IPS-18c (cell line): ENCODE measurements around the gene ARL6IP4.
"Not testable (repeated sequence)": the region's sequence is repeated elsewhere in the genome, so short reads cannot be mapped to it uniquely, and the experiment has no call there.

Source experiments
- H3K4me3 ChIP-seq: 2 replicates; pipeline ENCODE4 v1.7.0; 2013; ENCODE audit warnings: low read depth, mild to moderate bottlenecking, low read length, moderate library complexity; ENCODE audit not compliant: insufficient read depth
- H3K9me3 ChIP-seq: one replicate; pipeline ENCODE4 v1.6.1; 2013; ENCODE audit warnings: mild to moderate bottlenecking, low read length, moderate library complexity; ENCODE audit not compliant: control insufficient read depth, insufficient read depth

ARL6IP4 gene

DNA sequence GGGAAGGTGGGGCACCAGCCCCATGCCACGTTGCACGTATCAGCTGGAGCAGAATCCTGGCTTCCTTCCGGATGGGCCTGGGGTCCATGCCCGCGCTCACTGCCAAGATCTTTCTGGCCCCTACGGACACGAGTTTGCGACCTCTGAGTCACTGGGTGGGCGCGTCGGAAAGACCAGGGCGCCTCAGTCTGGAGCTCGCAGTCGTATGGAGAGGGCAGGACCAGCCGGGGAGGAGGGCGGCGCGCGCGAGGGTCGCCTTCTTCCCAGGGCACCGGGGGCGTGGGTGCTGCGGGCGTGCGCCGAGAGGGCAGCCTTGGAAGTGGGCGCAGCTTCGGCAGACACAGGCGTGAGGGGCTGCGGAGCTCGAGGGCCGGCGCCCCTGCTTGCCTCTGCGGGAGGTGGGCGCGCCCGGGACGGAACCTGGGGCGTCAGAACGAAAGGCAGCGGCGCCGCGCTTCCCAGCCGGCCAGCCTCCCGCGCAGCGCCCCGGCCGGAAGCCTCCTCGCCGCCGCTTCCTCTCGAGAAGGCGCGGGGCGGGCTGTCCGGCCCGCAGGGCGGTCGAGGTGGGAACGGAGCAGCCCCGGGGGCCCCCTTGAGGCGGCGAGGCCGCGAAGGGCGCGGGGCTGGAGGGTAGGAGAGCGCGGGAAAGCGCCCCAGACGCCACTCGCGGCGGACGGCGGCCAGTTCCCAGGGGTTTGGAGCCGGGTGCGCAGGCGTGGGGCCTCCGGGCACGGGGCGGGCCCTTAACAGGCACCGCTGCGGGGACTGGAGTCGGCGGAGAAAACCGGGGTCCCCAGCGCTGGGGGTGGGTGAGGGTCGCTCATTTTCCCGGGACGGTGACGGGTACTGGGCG is at the start of gene ARL6IP4:
ARL6IP4 (plus strand) TSS at position 499 of the 853 bp plus-strand sequence. CDS start 459 bp downstream, outside the sequence.
- Histone ChIP-seq H3K4me3 (peak within 1 kb of the TSS; percentile 93), H3K9me3 (no peaks in the 10 kb centered on the region)

DNA sequence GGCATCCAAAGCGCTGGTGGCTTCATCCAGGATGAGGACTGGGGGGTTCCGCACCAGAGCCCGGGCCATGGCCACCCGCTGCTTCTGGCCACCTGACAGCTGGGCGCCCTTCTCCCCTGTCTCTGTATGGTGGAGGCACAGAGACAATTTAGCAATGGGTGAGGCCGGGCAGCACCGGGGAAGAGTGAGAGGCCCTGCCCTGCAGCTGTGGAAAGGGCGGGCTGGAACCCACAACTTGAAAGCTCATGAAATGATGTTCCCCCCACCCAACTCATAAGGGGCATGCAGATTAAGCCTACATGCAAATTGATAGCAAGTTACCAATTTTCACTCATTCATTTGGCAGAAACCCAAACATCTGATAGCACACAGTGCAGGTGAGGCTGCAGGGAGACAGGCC is 48.3 kb upstream of the ARL6IP4 start:
- no peak overlapping the region for H3K4me3 ChIP-seq

DNA sequence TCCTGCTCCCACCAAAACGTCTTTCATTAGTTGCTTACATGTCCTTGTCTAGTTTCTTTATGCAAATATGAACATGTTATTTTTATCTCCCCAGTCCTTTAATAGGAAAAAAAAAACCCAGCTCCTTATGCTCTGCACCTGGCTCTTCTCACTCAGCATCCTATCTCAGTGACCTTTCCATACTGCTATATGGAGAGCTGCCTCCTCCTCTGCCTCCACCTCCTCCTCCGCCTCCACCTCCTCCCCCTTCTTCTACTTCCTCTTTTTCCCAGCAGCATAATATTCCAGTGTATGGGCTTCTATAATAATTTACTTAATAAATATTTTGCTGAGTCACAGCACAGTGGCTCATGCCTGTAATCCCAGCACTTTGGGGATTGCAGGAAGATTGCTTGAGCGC is 45.8 kb upstream of the ARL6IP4 start:
- Histone ChIP-seq H3K4me3 (no peak overlapping the region), H3K9me3 (no peaks in the 10 kb centered on the region)

More for the DNA sequence above, 48.3 kb upstream of the ARL6IP4 start:
- H3K9me3 ChIP-seq, result no peaks in the 10 kb centered on the region

DNA sequence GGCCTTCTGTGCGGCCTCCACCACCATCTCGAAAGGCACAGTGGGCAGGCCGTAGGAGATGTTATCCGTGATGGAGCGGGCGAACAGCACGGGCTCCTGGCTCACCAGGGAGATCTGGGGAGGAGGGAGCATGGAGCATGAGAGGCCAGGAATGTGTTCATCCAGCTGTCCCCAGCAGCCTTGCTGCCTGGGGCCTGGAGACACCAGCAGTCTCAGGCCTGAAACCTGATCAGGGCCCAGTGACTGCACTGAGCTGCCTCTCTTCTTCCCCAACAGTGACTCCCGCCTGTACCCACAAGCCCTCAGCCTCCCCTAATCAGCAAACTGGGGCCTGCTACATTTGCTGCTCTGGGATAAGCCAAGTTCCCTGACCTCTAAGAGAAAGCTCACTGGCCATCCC is 45.2 kb upstream of the ARL6IP4 start:
- H3K9me3 ChIP-seq, result no peaks in the 10 kb centered on the region

DNA sequence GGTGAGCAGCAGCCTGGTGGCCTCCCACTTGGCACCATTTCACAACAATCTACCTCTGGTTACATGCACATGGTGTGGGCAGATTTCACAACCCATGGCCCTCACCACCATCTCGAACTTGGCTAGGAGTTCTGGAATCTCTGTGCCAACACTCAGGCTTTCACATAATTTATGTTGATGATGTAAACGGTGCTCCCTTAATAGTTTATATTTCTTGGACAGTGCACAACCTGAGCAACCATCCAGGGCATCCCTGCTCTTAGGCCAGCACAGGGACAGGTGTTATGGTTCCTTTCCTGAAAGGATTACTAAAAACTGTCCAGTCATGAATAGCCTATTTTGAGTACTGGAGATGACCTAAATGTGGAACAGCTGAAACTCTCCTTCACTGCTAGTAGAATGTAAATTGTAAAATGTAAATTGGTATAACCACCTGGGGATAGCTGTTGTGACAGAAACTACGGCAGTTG is 42.8 kb upstream of the ARL6IP4 start:
- Histone ChIP-seq H3K4me3 (no peak overlapping the region), H3K9me3 (no peaks in the 10 kb centered on the region)

More for the DNA sequence above, 45.2 kb upstream of the ARL6IP4 start:
- H3K4me3 ChIP-seq, result no peak overlapping the region

DNA sequence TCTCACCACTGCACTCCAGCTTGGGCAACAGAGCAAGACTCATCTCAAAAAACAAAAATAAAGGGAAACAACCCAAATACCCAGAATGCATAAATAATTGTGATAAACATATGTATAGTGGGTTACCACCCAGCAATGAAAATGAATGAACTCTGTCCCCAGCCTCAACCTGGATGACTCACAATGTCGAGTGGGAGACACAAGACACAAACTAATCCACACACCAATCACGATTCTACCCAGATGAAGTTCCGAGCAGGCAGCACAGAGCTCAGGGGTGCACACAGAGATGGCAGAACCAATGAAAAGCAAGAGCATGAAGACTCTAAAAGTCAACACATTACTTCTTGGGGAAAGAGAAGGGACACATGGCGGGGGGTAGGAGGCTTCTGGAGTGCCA is 41.4 kb upstream of the ARL6IP4 start:
- H3K9me3 ChIP-seq, result no peaks in the 10 kb centered on the region
- H3K4me3 ChIP-seq, result no peak overlapping the region

DNA sequence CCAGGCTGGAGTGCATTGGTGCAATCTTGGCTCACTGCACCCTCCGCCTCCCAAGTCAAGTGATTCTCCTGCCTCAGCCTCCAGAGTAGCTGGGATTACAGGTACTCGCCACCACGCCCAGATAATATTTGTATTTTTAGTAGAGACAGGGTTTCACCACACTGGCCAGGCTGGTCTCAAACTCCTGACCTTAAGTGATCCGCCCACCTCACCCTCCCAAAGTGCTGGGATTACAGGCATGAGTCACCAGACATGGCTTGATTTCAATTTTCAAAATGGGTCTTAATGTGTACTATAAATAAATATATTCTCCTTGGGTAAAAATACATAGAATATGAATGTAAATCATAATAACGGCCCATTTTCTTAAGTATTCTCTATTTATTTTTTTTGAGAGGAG is 39.1 kb upstream of the ARL6IP4 start:
- not testable (repeated sequence) for H3K4me3 ChIP-seq, H3K9me3 ChIP-seq

DNA sequence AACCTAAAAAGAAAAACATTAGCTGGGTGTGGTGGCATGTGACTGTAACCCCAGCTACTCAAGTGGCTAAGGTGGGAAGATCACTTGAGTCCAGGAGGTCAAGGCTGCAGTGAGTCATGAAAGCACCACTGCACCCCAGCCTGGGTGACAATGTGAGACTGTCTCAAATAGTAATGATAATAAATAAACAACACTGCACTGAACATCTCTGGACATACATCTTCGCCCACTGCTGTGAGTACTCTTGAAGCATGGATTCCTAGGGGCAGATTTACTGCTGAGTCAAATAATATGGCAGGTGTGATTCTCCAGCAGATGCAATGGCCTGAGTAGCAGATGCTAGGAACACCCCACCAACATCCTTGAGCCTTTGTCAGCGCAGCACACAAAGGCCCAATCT is 37.8 kb upstream of the ARL6IP4 start:
- Histone ChIP-seq H3K9me3 (no peaks in the 10 kb centered on the region), H3K4me3 (no peak overlapping the region)

DNA sequence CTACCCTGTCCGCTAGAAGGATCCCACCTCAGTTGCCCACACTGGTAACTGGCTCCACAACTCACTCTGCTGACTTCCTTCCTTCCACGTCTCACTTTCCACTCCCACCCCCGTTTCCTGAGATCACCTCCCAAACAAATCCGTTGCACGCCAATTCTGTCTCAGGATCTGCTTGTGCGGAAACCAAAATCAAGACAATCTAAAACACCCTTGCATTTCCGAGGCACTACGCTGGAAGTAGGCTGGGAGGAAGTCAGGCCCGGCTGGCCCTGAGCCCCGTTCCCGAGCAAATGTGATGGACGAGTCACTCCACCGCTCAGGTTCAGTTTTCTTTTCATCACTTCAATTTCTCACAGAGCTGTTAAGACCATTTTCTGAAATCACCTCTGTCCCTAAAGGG is 37.3 kb upstream of the ARL6IP4 start:
- H3K9me3 ChIP-seq, result no peaks in the 10 kb centered on the region
- no peak overlapping the region for H3K4me3 ChIP-seq

DNA sequence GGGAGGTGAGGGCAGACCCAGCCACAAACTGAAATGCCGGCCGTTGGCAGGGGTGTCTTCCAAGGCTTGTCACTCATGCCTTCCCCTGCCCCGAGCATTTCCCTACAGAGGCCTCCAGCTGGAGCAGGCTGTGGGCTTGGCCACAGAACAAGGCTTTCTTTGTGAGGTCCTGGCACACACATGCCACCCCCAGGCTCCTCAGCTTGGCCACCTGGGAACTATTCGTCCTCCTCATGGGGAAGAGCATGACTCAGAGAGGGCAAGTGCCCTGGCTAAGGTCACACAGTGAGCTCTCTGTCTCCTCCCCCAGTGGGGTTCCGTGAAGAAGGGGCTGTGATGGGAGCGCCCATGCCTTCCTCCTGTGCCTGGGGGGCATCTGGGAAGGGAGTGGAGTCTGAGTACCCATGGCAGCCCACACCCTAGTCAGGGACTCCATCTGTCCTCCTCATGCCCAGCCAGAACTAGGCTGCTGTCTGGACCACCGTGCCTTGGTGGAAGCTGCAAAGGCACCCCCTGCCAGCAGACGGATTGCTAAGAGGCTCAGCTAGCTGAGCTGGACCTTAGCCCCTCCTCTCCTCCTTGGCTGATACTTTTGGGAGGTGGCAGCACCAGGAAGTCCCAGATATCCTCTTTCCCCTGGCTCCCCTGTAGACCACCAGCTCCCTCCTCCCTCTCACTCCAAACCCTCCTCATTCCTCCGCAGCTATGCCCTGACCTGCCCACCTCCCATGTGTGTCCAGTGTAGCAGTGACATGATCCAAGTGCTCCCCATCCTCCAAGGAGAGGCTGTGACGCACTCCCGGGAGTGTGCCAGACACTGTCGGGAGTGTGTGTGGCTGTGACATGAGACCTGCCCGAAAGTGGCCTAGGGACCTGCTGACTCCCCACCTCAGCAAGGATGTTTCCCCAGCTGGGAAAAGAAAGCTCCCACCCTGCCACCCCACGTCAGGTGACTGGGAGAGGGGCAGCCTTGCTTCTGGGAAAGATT is 35.6 kb upstream of the ARL6IP4 start:
- Histone ChIP-seq H3K9me3 (no peaks in the 10 kb centered on the region), H3K4me3 (no peak overlapping the region)

DNA sequence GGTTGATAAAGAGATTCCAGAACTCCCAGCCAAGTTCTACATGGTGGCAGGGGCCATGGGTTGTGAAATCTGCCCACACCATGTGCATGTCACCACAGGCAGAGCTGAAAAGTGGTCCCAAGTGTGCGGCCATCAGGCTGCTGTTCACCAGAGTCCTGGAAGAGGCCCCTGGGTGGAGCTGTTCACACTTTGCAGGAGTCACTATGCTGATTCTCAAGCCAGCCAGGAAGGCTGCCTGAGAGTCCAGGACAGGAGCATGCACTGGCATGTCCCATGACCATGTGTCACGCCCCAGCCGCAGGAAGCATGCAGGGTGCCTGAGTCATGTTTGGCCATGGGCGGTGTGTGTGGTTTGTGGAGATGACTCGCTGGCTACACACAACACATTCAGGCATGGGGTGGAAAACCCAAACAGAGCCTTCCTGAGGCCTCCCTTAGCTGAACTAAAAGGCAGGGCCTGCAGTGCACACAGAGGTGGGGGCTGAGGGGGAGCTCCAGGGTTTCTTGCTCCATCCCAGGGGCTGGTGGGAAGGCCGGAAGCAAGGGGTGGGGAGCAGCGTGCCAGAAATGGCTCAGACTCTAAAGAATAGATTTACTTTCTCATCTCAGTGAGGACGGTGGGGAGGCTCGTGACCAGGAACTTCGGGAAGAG is 33.7 kb upstream of the ARL6IP4 start:
- no peak overlapping the region for H3K4me3 ChIP-seq
- no peaks in the 10 kb centered on the region for H3K9me3 ChIP-seq

DNA sequence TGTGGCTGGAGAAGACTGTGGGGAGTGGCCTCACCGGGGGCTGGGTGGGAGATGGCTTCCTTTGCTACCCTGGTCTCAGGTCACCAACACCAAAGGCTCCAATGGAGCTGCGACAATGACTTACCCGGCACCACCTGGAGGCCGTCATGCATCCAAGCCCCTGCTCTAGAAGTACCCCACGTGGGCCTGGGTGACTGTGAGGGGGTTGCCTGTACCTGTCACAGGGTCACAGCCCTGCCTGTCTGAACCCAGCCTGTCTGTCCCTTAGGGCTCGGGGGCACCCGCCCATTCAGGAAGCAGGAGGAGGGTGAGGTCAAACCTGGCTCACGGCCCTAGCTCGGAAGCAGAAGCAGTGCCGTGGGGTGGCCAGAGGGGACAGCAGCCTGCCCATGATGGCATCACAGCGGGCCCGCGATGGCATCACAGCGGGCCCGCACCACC is 33.1 kb upstream of the ARL6IP4 start:
- H3K4me3 ChIP-seq, result no peak overlapping the region
- no peaks in the 10 kb centered on the region for H3K9me3 ChIP-seq

DNA sequence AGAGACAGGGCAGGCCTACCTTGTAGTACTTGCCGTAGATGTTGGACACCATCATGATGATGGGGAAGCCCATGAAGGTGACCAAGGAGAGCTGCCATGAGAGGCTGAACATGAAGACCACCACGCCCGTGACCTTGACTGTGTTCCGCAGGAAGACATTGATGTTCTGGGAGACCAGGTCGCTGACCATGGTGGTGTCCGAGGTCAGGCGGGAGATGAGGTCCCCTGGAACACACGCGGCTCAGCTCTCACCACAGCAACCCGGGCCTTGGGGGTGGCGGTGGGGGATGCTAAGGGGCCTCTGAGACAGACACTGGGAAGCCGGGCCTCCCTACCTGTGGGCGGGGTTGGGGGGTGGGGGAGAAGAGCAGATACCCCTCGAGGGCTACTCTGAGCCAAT is 31.9 kb upstream of the ARL6IP4 start:
- Histone ChIP-seq H3K9me3 (no peaks in the 10 kb centered on the region), H3K4me3 (no peak overlapping the region)

DNA sequence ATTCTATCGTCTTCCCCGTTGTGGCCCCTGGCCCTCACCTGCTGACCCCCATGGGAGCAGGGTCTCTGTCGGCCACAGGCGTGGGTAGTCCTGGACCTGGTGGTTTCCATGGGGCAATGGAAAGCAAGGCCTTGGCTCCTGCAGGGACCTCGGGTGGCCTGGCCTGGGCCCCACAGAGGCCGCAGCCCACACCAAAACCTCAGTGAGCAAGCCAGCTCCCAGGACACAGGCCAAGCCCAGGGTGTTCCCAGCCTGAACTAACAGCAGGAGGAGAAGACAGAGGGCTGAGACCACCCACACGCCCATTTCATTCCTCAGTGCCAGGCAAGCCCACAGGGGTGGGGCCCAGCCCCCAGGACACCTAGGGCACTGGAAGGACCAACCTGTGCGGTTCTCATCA is 31.1 kb upstream of the ARL6IP4 start:
- Histone ChIP-seq H3K9me3 (no peaks in the 10 kb centered on the region), H3K4me3 (no peak overlapping the region)

DNA sequence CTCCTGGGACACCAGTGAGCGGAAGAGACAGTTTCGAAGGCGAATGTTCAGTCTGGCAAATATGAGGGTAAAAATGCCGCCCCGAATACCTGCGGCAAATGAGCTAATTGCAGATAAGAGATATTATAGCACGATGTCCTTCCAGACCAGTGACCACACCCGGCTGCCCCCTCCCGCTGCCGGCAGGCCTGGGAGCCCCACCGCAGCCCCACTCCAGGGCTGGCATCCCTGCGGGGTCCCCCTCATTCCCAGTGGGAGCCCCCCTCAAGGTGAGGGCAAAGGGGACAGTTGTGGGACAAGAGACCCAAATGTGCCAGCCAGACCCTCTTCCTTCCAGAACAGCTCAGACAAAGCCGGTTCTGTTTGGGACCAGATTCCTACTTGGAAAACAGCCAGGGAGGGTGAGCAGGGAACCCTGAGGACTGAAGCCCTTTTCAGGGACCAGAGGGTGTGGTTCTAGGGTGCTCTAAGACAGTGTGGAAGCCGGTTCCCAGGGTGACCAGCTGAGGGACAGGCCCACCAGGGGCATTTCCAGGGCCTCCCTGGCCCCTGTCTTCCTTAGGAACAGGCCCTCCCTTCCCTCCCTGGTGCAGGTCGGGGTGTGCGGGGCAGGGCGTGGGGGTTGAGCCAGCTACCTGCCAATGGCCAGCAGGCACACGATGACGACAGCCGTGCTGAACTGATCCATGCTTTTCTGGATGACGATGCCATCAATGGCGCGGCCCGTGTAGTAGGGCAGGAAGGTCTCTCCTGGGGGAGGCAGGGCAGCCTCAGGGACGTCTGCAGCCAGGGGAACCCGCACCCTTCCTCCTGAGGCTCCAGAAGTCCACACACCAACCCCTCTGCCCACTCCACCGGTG is 30.4 kb upstream of the ARL6IP4 start:
- H3K9me3 ChIP-seq, result no peaks in the 10 kb centered on the region
- H3K4me3 ChIP-seq, result no peak overlapping the region

DNA sequence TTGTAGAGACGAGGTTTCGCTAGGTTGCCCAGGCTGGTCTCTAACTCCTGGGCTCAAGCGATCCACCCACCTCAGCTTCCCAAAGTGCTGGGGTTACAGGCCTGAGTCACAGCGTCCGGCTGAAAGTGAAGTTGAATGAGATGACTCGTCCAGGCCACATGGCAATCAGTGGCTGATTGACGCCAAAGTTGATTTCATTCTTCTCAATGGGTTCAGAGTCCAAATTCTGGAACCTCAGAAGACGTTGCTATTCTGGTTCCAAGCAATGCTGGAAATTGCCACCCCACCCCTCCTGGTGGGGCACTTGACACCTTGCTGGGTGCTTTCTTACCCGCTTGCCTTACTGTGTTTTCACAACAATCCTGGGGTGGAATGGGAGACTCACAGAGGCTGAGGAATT is 29.1 kb upstream of the ARL6IP4 start:
- H3K4me3 ChIP-seq, result no peak overlapping the region
- H3K9me3 ChIP-seq, result no peaks in the 10 kb centered on the region
